ENCODE results near the gene CEACAM19. TPM values are rescaled to one million over a fixed set of nuclear protein-coding genes. Genes with fewer than 3 reads are reported as not detected.
A peak's percentile ranks its signal among the peaks of the same experiment; 100 is the strongest.

CEACAM19 gene
- total and polyA plus RNA-seq, 2 of the 4 experiments (the other 2 are of a cell fraction): 0.72 to 9.3 TPM

- H3K9ac ChIP-seq (ENCODE audit: low read depth, low read length): no peak overlapping the region
- no peaks in the 10 kb centered on the region for H4K20me1 ChIP-seq (ENCODE audit: insufficient read depth, low read length)
- no peak overlapping the region for H3K56ac ChIP-seq (ENCODE audit: extremely low read depth, insufficient read depth, low read length)
- no TSS peak for BruUV-seq (replicated peaks)
- TF ChIP-seq CHD1 (IDR thresholded peaks at IDR 0.05; ENCODE audit: low read depth, low read length): no peak
- TF ChIP-seq MAZ (IDR thresholded peaks at IDR 0.05; ENCODE audit: borderline replicate concordance, low read depth, low read length): no peak
- TF ChIP-seq ELK1 (IDR thresholded peaks at IDR 0.05; ENCODE audit: borderline replicate concordance, low read depth, low read length): no peak
- no peak for TF ChIP-seq MXI1 (IDR thresholded peaks at IDR 0.05; ENCODE audit: borderline replicate concordance, low read depth, low read length)
- no peak for TF ChIP-seq SMC3 (IDR thresholded peaks at IDR 0.05; ENCODE audit: low read depth, low read length)
- TF ChIP-seq CTCF (conservative IDR thresholded peaks at IDR 0.05; ENCODE audit: low read depth, low read length): no peak
- TF ChIP-seq NFE2L2 (IDR thresholded peaks at IDR 0.05; ENCODE audit: low read depth, low read length): no peak
- no peak for TF ChIP-seq CEBPB (IDR thresholded peaks at IDR 0.05; ENCODE audit: low read depth, low read length)
- TF ChIP-seq POLR2A (IDR thresholded peaks at IDR 0.05; ENCODE audit: low read depth, low read length): no peak
- no peak for TF ChIP-seq RCOR1 (IDR thresholded peaks at IDR 0.05; ENCODE audit: insufficient replicate concordance, low read length)
- no peak for TF ChIP-seq BHLHE40 (IDR thresholded peaks at IDR 0.05; ENCODE audit: low read depth, low read length)
- no peak for TF ChIP-seq FOS (IDR thresholded peaks at IDR 0.05; ENCODE audit: low read depth, low read length)
- TF ChIP-seq USF2 (IDR thresholded peaks at IDR 0.05; ENCODE audit: low read depth, low read length): no peak
- no peak for TF ChIP-seq RFX5 (IDR thresholded peaks at IDR 0.05; ENCODE audit: low read depth, low read length)
- TF ChIP-seq RAD21 (IDR thresholded peaks at IDR 0.05; ENCODE audit: low read length): no peak
- no peak for TF ChIP-seq MAFK (IDR thresholded peaks at IDR 0.05; ENCODE audit: low read depth, low read length)
- H2AK9ac ChIP-seq (replicated peaks; ENCODE audit: low read depth, low read length, poor library complexity): no peak overlapping the region
- H3K79me1 ChIP-seq (ENCODE audit: low read depth in 1 of 2, low read length in 2 of 2): no peaks in the 10 kb centered on the region
- no peak overlapping the region for H3K4ac ChIP-seq (ENCODE audit: low read depth, low read length)
- H3K36me3 ChIP-seq (ENCODE audit: control insufficient read depth, insufficient read depth, low read length): no peaks in the 10 kb centered on the region
- peak overlapping the region; percentile 43 for H2AFZ ChIP-seq (replicated peaks; ENCODE audit: low read length, poor library complexity)
- no peak overlapping the region for H3K23ac ChIP-seq (ENCODE audit: low read depth, low read length)
- no peak overlapping the region for H3K4me2 ChIP-seq (ENCODE audit: low read depth, low read length)
- ChIA-PET CTCF (interaction anchor here (0.6 kb wide), 1 partner anchor 52 kb away, joined by 3 read pairs; no protein-coding TSS in a partner anchor), POLR2A (ENCODE audit: unreplicated experiment) (interaction anchor here (0.6 kb wide), 1 partner anchor 325 kb away, joined by 3 read pairs; no protein-coding TSS in a partner anchor)
- no peak for ATAC-seq (ENCODE audit: low read depth)
- H2BK20ac ChIP-seq (ENCODE audit: low read depth, low read length): no peak overlapping the region
- no peak for DNase-seq
- WGBS, 2 experiments (ENCODE audit: extremely low coverage in 2 of 2, insufficient read length in 1 of 2): no CpG with 5 or more reads among the region's 2 CpGs
- intact Hi-C loops (cut with micrococcal nuclease): no loop called here
- H3K27ac ChIP-seq (ENCODE audit: insufficient read depth, low read length): no peak overlapping the region
- H3K18ac ChIP-seq (ENCODE audit: low read depth, low read length): no peak overlapping the region
- peaks cover 6% of the 10 kb centered on the region for H3K9me3 ChIP-seq (ENCODE audit: control insufficient read depth, insufficient read depth, low read length)
- H4K91ac ChIP-seq (ENCODE audit: insufficient read depth, low read depth, low read length): no peak overlapping the region
- no peak overlapping the region for H4K8ac ChIP-seq (ENCODE audit: low read depth in 2 of 2, low read length in 2 of 2)
- no peaks in the 10 kb centered on the region for H3K27me3 ChIP-seq (ENCODE audit: control insufficient read depth, insufficient read depth, low read length)
- H2AK5ac ChIP-seq (ENCODE audit: low read depth, low read length): no peak overlapping the region
- peaks cover 10% of the 10 kb centered on the region for H3K9me1 ChIP-seq (ENCODE audit: insufficient read depth, low read length)
- no peak overlapping the region for H3K4me3 ChIP-seq (ENCODE audit: insufficient read depth, low read depth, low read length)
- H2BK120ac ChIP-seq (ENCODE audit: low read depth, low read length): no peak overlapping the region
- in situ Hi-C loops (cut with MboI; ENCODE audit: low sequenced_read_pairs): no loop called here
- H2BK5ac ChIP-seq (ENCODE audit: low read depth, low read length, poor library complexity, severe bottlenecking): no peak overlapping the region
- H2BK15ac ChIP-seq (ENCODE audit: low read depth, low read length): no peak overlapping the region
- dilution Hi-C loops (cut with HindIII; ENCODE audit: low sequenced_read_pairs, unreplicated experiment): no loop called here
- H3K4me1 ChIP-seq (ENCODE audit: control insufficient read depth, insufficient read depth, low read length): peaks cover 11% of the 10 kb centered on the region
- no peak overlapping the region for H4K5ac ChIP-seq (ENCODE audit: low read depth, low read length)
- no peak overlapping the region for H3K14ac ChIP-seq (replicated peaks; ENCODE audit: low read depth, low read length)
Measured at GRCh38 chr19:44714597-44715169, 43.4 kb downstream of the CEACAM19 start.

All from IMR-90 (cell line).